GM12878 (cell line): Measurements from ENCODE around the gene LSAMP. TPM values are rescaled to one million over a fixed set of nuclear protein-coding genes. Genes with fewer than 3 reads are reported as not detected.

Experiments used
- ATAC-seq: fragments of 200-7000 bp; cut with Tn5 transposase; 3 replicates; pipeline ENCODE4 v1.9.1; 2020; ENCODE audit warnings: mild to moderate bottlenecking, moderate library complexity
- BruUV-seq: library from RNA; stranded (reverse); fragments of 400-500 nt; replicated peaks from 2 replicates; lab custom pipeline; 2021; lab: Mats Ljungman, UMichigan
- CTCF ChIA-PET: fragments of 300-600 bp; sonication (Branson Sonifier 250); formaldehyde crosslinking; extraction: SDS; loops from one replicate; lab custom pipeline; 2021; ENCODE audit warnings: inconsistent platforms; lab: Yijun Ruan, JAX
- POLR2A ChIA-PET: fragments of 350-600 bp; formaldehyde crosslinking; extraction: SDS; loops from one replicate; lab custom pipeline; 2021; ENCODE audit warnings: inconsistent platforms; lab: Charles Lee
- RAD21 ChIA-PET: fragments of 300-600 bp; sonication (Branson Sonifier 250); formaldehyde crosslinking; loops from one replicate; lab custom pipeline; 2023; ENCODE audit warnings: antibody characterized with exemption; ENCODE audit not compliant: unreplicated experiment; lab: Charles Lee
- SMC1A ChIA-PET: fragments of 300-600 bp; sonication (Branson Sonifier 250); formaldehyde crosslinking; loops from one replicate; lab custom pipeline; 2023; ENCODE audit not compliant: unreplicated experiment, uncharacterized antibody; lab: Charles Lee
- DNase-seq: peaks from one replicate; pipeline ENCODE4 v3.0.0-alpha.2; 2011; ENCODE audit warnings: low read depth, low spot score
- FAIRE-seq: peaks from 3 replicates; lab custom pipeline; 2011; peaks lifted over from hg19 to GRCh38; lab: Jason Lieb, UNC
- H2AFZ ChIP-seq: 2 replicates; pipeline ENCODE4 v1.6.0; 2011; ENCODE audit warnings: low read depth, low read length, control low read depth; ENCODE audit not compliant: control insufficient read depth
- H3K27ac ChIP-seq: 2 replicates; pipeline ENCODE4 v1.5.1; 2011; ENCODE audit warnings: control low read depth; ENCODE audit not compliant: control insufficient read depth, insufficient read depth
- H3K27me3 ChIP-seq, 2 experiments: replicated peaks in 1 of 2; 2 replicates each; pipeline versions ENCODE4 v1.6.0 to v1.6.1; 2011; ENCODE audit warnings: low read length in 1 of 2; ENCODE audit not compliant: control insufficient read depth in 2 of 2, insufficient read depth in 2 of 2
- H3K36me3 ChIP-seq, 2 experiments: 2 replicates each; pipeline ENCODE4 v1.5.1; 2011; ENCODE audit warnings: low read length in 1 of 2; ENCODE audit not compliant: control insufficient read depth in 2 of 2, insufficient read depth in 2 of 2
- H3K4me1 ChIP-seq: 2 replicates; pipeline ENCODE4 v1.6.1; 2011; ENCODE audit warnings: mild to moderate bottlenecking, low read length, moderate library complexity, mixed read lengths; ENCODE audit not compliant: control insufficient read depth, insufficient read depth
- H3K4me2 ChIP-seq: 2 replicates; pipeline ENCODE4 v1.6.0; 2011; ENCODE audit warnings: control low read depth; ENCODE audit not compliant: control insufficient read depth, insufficient read depth
- H3K4me3 ChIP-seq: fragments of 200-600 bp; sonication (generic); 2 replicates; pipeline ENCODE4 v1.5.1; 2016
- H3K79me2 ChIP-seq: 2 replicates; pipeline ENCODE4 v1.6.0; 2011; ENCODE audit warnings: low read length; ENCODE audit not compliant: control insufficient read depth, insufficient read depth
- H3K9ac ChIP-seq: 2 replicates; pipeline ENCODE4 v1.8.0; 2011; ENCODE audit warnings: low read length, control low read depth, mixed read lengths; ENCODE audit not compliant: control insufficient read depth, insufficient read depth
- H3K9me3 ChIP-seq: replicated peaks from 3 replicates; pipeline ENCODE4 v1.5.1; 2011; ENCODE audit warnings: mild to moderate bottlenecking, low read length; ENCODE audit not compliant: control insufficient read depth, insufficient read depth
- H4K20me1 ChIP-seq: 2 replicates; pipeline ENCODE4 v1.6.0; 2011; ENCODE audit not compliant: control insufficient read depth, insufficient read depth
- CBX5 ChIP-seq: sonication (generic); IDR thresholded peaks from 2 replicates; pipeline ENCODE4 v1.6.1; 2016; ENCODE audit warnings: low read depth, moderate library complexity, mild to moderate bottlenecking, inconsistent platforms
- CHD2 ChIP-seq: IDR thresholded peaks from 2 replicates; pipeline ENCODE4 v1.6.1; 2011; ENCODE audit warnings: low read depth, low read length, improper control_type of control experiment, borderline replicate concordance
- ETV6 ChIP-seq, 2 experiments: fragments of 450-650 bp in 1 of 2; IDR thresholded peaks in 1 of 2; conservative IDR thresholded peaks in 1 of 2; 2 replicates each; pipeline ENCODE4 v1.6.1; 2014; ENCODE audit warnings: antibody characterized with exemption in 1 of 2, borderline replicate concordance in 1 of 2, low read depth in 1 of 2, mild to moderate bottlenecking in 1 of 2, moderate library complexity in 1 of 2
- FOXM1 ChIP-seq: IDR thresholded peaks from 2 replicates; pipeline ENCODE4 v1.6.1; 2012; ENCODE audit warnings: low read depth, mild to moderate bottlenecking, inconsistent platforms, low read length, moderate library complexity
- GATAD2B ChIP-seq: fragments of 450-650 bp; conservative IDR thresholded peaks from 2 replicates; pipeline ENCODE4 v1.6.1; 2017; ENCODE audit warnings: low read depth, mild to moderate bottlenecking, moderate library complexity
- JUND ChIP-seq: IDR thresholded peaks from 2 replicates; pipeline ENCODE4 v1.6.1; 2012; ENCODE audit warnings: low read depth, mild to moderate bottlenecking, low read length, improper control_type of control experiment, moderate library complexity
- KAT2A ChIP-seq: conservative IDR thresholded peaks from 2 replicates; pipeline ENCODE4 v1.6.1; 2011; ENCODE audit warnings: low read depth, low read length; ENCODE audit not compliant: control insufficient read depth
- MXI1 ChIP-seq: fragments of 150-350 bp; IDR thresholded peaks from 2 replicates; pipeline ENCODE4 v1.6.1; 2011; ENCODE audit warnings: low read depth, mild to moderate bottlenecking, inconsistent platforms, low read length, improper control_type of control experiment
- MYC ChIP-seq: IDR thresholded peaks from 2 replicates; pipeline ENCODE4 v1.6.1; 2011; ENCODE audit warnings: mild to moderate bottlenecking, low read length, moderate library complexity, inconsistent platforms; ENCODE audit not compliant: insufficient read depth, insufficient replicate concordance, insufficient read length, severe bottlenecking
- NFIC ChIP-seq: IDR thresholded peaks from 2 replicates; pipeline ENCODE4 v1.6.1; 2012; ENCODE audit warnings: low read depth, mild to moderate bottlenecking, inconsistent platforms, low read length, moderate library complexity
- NRF1 ChIP-seq: conservative IDR thresholded peaks from 2 replicates; pipeline ENCODE4 v1.6.1; 2011; ENCODE audit warnings: mild to moderate bottlenecking, low read depth, low read length, improper control_type of control experiment
- PAX5 ChIP-seq: IDR thresholded peaks from 2 replicates; pipeline ENCODE4 v1.6.1; 2011; ENCODE audit warnings: low read depth, low read length, borderline replicate concordance
- PAX8 ChIP-seq: fragments of 450-650 bp; IDR thresholded peaks from 2 replicates; pipeline ENCODE4 v1.6.1; 2017; ENCODE audit warnings: mild to moderate bottlenecking, moderate library complexity
- SP1 ChIP-seq: IDR thresholded peaks from one replicate; pipeline ENCODE4 v1.6.1; 2011; ENCODE audit warnings: low read depth, low read length
- WRNIP1 ChIP-seq: IDR thresholded peaks from 2 replicates; pipeline ENCODE4 v1.6.1; 2011; ENCODE audit warnings: low read depth, low read length, improper control_type of control experiment, borderline replicate concordance
- ZNF24 ChIP-seq: fragments of 450-650 bp; IDR thresholded peaks from 2 replicates; pipeline ENCODE4 v1.6.1; 2017; ENCODE audit warnings: antibody characterized with exemption, mild to moderate bottlenecking
- WGBS: methylation state at CpG from one replicate; pipeline ENCODE4 v1.1.6; 2016; ENCODE audit warnings: low lambda C conversion rate; ENCODE audit not compliant: insufficient replicate concordance, insufficient coverage; ENCODE audit errors: missing lambda C conversion rate; 5-methylcytosine and 5-hydroxymethylcytosine counted together
- in situ Hi-C: fragments of 300-500 bp; cut with MboI; formaldehyde crosslinking; loops from 9 replicates; pipeline ENCODE4 v1.14.3; 2018; ENCODE audit warnings: mixed read lengths
- intact Hi-C: fragments of 100-400 bp; cut with micrococcal nuclease; formaldehyde crosslinking; loops from one replicate; pipeline ENCODE4 v1.14.2; 2022; ENCODE audit not compliant: unreplicated experiment
- polyA plus RNA-seq, 11 experiments: library from polyadenylated mRNA; depleted of rRNA in 4 of 11; unstranded in 6 of 11; stranded (reverse) in 5 of 11; fragments of >200 nt; fragmentation: Nextera tagmentation in 4 of 11; fragmentation: Illumina TruSeq in 1 of 11; extraction: Ambion mirVana in 4 of 11; extraction: Trizol in 1 of 11; gene quantifications; 1 replicate in 1 of 11; 2 replicates in 10 of 11; pipeline versions ENCODE4 v1.2.1 to v1.2.3, GENCODE V29; 2011 to 2016; ENCODE audit warnings: inconsistent platforms in 2 of 11, missing spikeins in 2 of 11, low read depth in 1 of 11
- total RNA-seq, 4 experiments: library from RNA; depleted of rRNA in 3 of 4; stranded (reverse); fragments of >200 nt in 3 of 4; fragmentation: Illumina TruSeq in 1 of 4; extraction: Trizol in 1 of 4; gene quantifications; 2 replicates each; pipeline versions ENCODE4 v1.2.1 to v1.2.3, GENCODE V29; 2013 to 2021
- TF ChIP-seq, protein P1 (sequence below): IDR thresholded peaks from 2 replicates; pipeline ENCODE4 v1.6.1; 2011; ENCODE audit warnings: borderline replicate concordance, low read depth, mild to moderate bottlenecking, moderate library complexity, mixed read lengths, low read length; ENCODE audit not compliant: insufficient read depth; ENCODE audit errors: extremely low read length
- TF ChIP-seq, protein P2 (sequence below): IDR thresholded peaks from 2 replicates; pipeline ENCODE4 v1.6.1; 2011; ENCODE audit warnings: low read depth, mild to moderate bottlenecking, low read length, moderate library complexity, borderline replicate concordance; ENCODE audit errors: extremely low read depth
- TF ChIP-seq, protein P3 (sequence below): fragments of 450-650 bp; IDR thresholded peaks from 2 replicates; pipeline ENCODE4 v1.6.1; 2016; ENCODE audit warnings: mild to moderate bottlenecking, moderate library complexity, borderline replicate concordance

LSAMP gene
- total and polyA plus RNA-seq, 10 of the 15 experiments (the other 5 are each of a cell fraction or from before 2014, with no cell fraction given): 2.0 to 12.7 (median 6.5) TPM

DNA sequence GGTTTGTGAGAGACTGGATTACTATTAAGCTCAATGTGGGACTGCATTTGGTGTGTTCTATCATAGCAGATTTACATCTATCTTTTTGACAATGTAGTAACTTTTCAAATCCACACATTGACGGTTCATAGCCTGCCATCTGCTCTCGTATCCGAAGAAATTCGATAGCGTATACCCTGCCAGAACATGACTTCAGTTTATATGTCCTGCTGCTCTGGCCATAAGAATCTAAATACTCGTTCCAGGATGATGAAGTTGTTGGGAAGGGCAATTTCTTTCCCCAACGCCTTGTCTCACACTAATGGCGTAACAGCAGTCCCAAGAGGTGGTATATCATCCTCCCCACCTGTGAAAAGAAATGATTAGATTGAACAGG is 180.0 kb downstream of the LSAMP start:
- Histone ChIP-seq H3K4me2 (no peak overlapping the region), H3K27ac (no peak overlapping the region), H3K4me3 (no peak overlapping the region), H2AFZ (no peak overlapping the region), H3K27me3 (no peaks in the 10 kb centered on the region), H3K36me3 (no peaks in the 10 kb centered on the region), H3K79me2 (no peaks in the 10 kb centered on the region), H3K4me1 (no peaks in the 10 kb centered on the region), H3K9me3 (no peaks in the 10 kb centered on the region), H3K9ac (no peak overlapping the region), H4K20me1 (no peaks in the 10 kb centered on the region)
- no peak for ATAC-seq
- ChIA-PET CTCF (interaction anchor here (1.1 to 2.0 kb wide), 3 partner anchors 10 to 54 kb away, joined by 3 to 5 read pairs (median 4); no protein-coding TSS in a partner anchor), RAD21 (interaction anchor here (0.9 to 2.9 kb wide), 7 partner anchors 10 to 54 kb away, joined by 3 to 11 read pairs (median 4); no protein-coding TSS in a partner anchor), SMC1A (interaction anchor here (0.8 to 4.8 kb wide), 9 partner anchors 10 to 188 kb away, joined by 3 to 35 read pairs (median 4); no protein-coding TSS in a partner anchor), POLR2A (interaction anchor here (1.0 to 2.5 kb wide), 4 partner anchors 9 to 75 kb away, joined by 3 to 8 read pairs (median 4); no protein-coding TSS in a partner anchor)
- no peak for TF ChIP-seq CHD2
- no peak for TF ChIP-seq CBX5
- TF ChIP-seq KAT2A: no peak
- no peak for TF ChIP-seq NFIC
- TF ChIP-seq, protein P1, sequence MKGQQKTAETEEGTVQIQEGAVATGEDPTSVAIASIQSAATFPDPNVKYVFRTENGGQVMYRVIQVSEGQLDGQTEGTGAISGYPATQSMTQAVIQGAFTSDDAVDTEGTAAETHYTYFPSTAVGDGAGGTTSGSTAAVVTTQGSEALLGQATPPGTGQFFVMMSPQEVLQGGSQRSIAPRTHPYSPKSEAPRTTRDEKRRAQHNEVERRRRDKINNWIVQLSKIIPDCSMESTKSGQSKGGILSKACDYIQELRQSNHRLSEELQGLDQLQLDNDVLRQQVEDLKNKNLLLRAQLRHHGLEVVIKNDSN: no peak
- no peak for TF ChIP-seq JUND
- no peak for TF ChIP-seq ETV6 (conservative IDR thresholded peaks at IDR 0.05 in 1 of 2, IDR thresholded peaks at IDR 0.05 in 1 of 2; ENCODE audit: borderline replicate concordance in 1 of 2, low read depth in 1 of 2)
- no peak for TF ChIP-seq SP1
- no peak for TF ChIP-seq MYC
- TF ChIP-seq NRF1: no peak
- TF ChIP-seq FOXM1: no peak
- no peak for TF ChIP-seq ZNF24
- no peak for TF ChIP-seq PAX5
- TF ChIP-seq, protein P2, sequence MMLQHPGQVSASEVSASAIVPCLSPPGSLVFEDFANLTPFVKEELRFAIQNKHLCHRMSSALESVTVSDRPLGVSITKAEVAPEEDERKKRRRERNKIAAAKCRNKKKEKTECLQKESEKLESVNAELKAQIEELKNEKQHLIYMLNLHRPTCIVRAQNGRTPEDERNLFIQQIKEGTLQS: no peak
- no peak for TF ChIP-seq WRNIP1
- no peak for TF ChIP-seq PAX8
- TF ChIP-seq GATAD2B: no peak
- no peak for TF ChIP-seq MXI1
- TF ChIP-seq, protein P3, sequence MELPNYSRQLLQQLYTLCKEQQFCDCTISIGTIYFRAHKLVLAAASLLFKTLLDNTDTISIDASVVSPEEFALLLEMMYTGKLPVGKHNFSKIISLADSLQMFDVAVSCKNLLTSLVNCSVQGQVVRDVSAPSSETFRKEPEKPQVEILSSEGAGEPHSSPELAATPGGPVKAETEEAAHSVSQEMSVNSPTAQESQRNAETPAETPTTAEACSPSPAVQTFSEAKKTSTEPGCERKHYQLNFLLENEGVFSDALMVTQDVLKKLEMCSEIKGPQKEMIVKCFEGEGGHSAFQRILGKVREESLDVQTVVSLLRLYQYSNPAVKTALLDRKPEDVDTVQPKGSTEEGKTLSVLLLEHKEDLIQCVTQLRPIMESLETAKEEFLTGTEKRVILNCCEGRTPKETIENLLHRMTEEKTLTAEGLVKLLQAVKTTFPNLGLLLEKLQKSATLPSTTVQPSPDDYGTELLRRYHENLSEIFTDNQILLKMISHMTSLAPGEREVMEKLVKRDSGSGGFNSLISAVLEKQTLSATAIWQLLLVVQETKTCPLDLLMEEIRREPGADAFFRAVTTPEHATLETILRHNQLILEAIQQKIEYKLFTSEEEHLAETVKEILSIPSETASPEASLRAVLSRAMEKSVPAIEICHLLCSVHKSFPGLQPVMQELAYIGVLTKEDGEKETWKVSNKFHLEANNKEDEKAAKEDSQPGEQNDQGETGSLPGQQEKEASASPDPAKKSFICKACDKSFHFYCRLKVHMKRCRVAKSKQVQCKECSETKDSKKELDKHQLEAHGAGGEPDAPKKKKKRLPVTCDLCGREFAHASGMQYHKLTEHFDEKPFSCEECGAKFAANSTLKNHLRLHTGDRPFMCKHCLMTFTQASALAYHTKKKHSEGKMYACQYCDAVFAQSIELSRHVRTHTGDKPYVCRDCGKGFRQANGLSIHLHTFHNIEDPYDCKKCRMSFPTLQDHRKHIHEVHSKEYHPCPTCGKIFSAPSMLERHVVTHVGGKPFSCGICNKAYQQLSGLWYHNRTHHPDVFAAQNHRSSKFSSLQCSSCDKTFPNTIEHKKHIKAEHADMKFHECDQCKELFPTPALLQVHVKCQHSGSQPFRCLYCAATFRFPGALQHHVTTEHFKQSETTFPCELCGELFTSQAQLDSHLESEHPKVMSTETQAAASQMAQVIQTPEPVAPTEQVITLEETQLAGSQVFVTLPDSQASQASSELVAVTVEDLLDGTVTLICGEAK: no peak
- no peak for DNase-seq
- BruUV-seq: no TSS peak
- no peak for FAIRE-seq
- intact Hi-C loops (loop anchor here (5.0 kb wide), 1 partner anchor 77 kb away; no protein-coding TSS in a partner anchor), in situ Hi-C loops (no loop called here)
- 33% methylated on average over 8 of the region's 8 CpGs for WGBS
